Suprapubic skin (tissue), 3 donors: Measurements from ENCODE around the gene GTPBP10.

Experiments used
- EP300 ChIP-seq: sonication (generic); formaldehyde crosslinking; IDR thresholded peaks from one replicate; pipeline ENCODE4 v1.6.1; 2017; ENCODE audit warnings: antibody characterized with exemption
- TF ChIP-seq, protein P1 (sequence below), 2 donors: fragments of 200-600 bp in 1 of 2; fragments of 450-650 bp in 1 of 2; sonication (generic) in 1 of 2; IDR thresholded peaks; one replicate each; pipeline ENCODE4 v1.5.1; 2016 to 2019; ENCODE audit warnings: antibody characterized with exemption in 2 of 2, mild to moderate bottlenecking in 1 of 2, moderate library complexity in 1 of 2

DNA sequence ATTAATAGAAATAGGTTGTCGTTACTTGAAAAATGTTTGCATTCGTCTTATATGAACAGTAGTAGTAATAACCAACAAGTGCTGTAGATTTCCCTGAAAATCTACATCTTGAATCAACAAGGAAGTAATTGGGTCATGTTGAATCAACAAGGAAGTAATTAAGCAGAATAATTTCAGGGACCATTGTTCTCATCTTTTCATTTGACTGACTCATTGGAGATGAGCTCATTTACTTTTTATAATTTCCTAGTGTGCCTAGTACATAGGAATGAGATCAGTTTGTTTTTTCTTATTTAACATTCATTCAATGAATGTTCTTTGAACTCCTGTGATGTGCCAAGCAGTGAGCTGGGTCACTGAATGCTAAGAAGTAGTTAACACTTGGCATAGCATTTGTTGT is 65.0 kb downstream of the GTPBP10 start:
- TF ChIP-seq, protein P1, sequence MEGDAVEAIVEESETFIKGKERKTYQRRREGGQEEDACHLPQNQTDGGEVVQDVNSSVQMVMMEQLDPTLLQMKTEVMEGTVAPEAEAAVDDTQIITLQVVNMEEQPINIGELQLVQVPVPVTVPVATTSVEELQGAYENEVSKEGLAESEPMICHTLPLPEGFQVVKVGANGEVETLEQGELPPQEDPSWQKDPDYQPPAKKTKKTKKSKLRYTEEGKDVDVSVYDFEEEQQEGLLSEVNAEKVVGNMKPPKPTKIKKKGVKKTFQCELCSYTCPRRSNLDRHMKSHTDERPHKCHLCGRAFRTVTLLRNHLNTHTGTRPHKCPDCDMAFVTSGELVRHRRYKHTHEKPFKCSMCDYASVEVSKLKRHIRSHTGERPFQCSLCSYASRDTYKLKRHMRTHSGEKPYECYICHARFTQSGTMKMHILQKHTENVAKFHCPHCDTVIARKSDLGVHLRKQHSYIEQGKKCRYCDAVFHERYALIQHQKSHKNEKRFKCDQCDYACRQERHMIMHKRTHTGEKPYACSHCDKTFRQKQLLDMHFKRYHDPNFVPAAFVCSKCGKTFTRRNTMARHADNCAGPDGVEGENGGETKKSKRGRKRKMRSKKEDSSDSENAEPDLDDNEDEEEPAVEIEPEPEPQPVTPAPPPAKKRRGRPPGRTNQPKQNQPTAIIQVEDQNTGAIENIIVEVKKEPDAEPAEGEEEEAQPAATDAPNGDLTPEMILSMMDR (IDR thresholded peaks at IDR 0.05) = no peak
- no peak for TF ChIP-seq EP300
